Measurements from ENCODE around the gene B4GALT4.

DNA sequence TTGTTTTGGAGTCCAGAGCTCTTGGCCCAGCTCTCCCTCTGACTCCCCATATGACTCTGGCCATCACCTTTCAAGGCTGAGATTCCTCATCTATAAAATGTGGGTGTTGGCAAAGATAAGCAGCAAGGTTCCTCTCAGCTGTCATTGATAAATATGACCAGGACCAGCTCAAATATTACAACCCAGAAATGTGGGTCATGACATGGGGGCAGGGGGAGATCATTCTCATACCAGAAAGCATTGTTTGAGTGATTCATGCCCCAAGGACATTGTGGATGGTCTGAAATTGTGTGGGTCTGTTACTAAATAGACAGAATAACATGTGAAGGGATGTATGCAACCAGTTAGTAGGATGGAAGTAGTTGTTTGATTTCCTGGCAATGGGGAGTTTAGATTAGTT lies 53.4 kb downstream of the B4GALT4 start:
- TF ChIP-seq POLR2A (IDR thresholded peaks at IDR 0.05; ENCODE audit: low read depth, low read length) (no peak), POLR2AphosphoS5 (IDR thresholded peaks at IDR 0.05; ENCODE audit: low read depth, low read length) (no peak), TAF1 (IDR thresholded peaks at IDR 0.05; ENCODE audit: low read depth, low read length) (no peak), SPI1 (IDR thresholded peaks at IDR 0.05; ENCODE audit: low read depth, low read length) (no peak), PAX5 (IDR thresholded peaks at IDR 0.05; ENCODE audit: insufficient read depth, low read length, severe bottlenecking) (no peak)

All from GM12891 (cell line).